Tibial nerve (tissue), 4 donors: Measurements from ENCODE around the gene THOC3.
"Not testable (repeated sequence)": the region's sequence is repeated elsewhere in the genome, so short reads cannot be mapped to it uniquely, and the experiment has no call there.

Source experiments
- CTCF ChIP-seq, 5 experiments: fragments of 200-600 bp in 3 of 5; fragments of 450-650 bp in 2 of 5; sonication (generic) in 3 of 5; IDR thresholded peaks; one replicate each; pipeline ENCODE4 v1.5.1; 2016 to 2019; ENCODE audit warnings: antibody characterized with exemption in 5 of 5, mild to moderate bottlenecking in 3 of 5, moderate library complexity in 2 of 5
- EP300 ChIP-seq, 2 donors: sonication (generic); formaldehyde crosslinking; IDR thresholded peaks; one replicate each; pipeline ENCODE4 v1.6.1; 2017; ENCODE audit warnings: antibody characterized with exemption in 2 of 2, mild to moderate bottlenecking in 1 of 2
- POLR2A ChIP-seq, 2 donors: fragments of 450-650 bp; IDR thresholded peaks; one replicate each; pipeline ENCODE4 v1.6.1; 2017; ENCODE audit warnings: antibody characterized with exemption in 2 of 2, mild to moderate bottlenecking in 2 of 2, moderate library complexity in 2 of 2

- TF ChIP-seq CTCF, EP300, POLR2A (IDR thresholded peaks at IDR 0.05): not testable (repeated sequence)
Measured at GRCh38 chr5:175948329-175949108, 19.6 kb downstream of the THOC3 start.
